ENCODE measurements around the gene FUT8.

DNA sequence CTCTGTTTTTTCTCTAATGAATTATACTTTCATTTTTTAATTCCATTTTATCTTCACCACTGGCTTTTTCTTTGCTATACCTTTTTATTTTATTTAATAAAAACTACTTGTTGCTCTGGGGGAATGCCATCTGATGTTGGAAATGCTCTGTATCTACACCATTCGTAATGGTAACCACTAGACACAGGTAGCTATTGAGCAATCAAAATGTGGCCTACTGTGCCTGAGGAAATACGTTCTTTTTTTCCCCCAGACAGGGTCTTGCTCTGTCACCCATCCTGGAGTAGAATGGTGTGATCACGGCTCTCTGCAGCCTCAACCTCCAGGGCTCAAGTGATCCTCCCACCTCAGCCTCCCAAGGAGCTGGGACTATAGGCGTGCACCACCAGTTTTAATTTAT lies 140.2 kb downstream of the FUT8 start:
- no peak for TF ChIP-seq EZH2 (IDR thresholded peaks at IDR 0.05)
- no peak for TF ChIP-seq POLR2A (IDR thresholded peaks at IDR 0.05; ENCODE audit: borderline replicate concordance, extremely low read depth, insufficient read depth, insufficient read length)
- TF ChIP-seq, protein P1, sequence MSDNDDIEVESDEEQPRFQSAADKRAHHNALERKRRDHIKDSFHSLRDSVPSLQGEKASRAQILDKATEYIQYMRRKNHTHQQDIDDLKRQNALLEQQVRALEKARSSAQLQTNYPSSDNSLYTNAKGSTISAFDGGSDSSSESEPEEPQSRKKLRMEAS (IDR thresholded peaks at IDR 0.05): no peak

Data from HCT116 (cell line).